Stimulated activated CD4-positive, alpha-beta T cell treated with anti-CD3 and anti-CD28 coated beads, Interleukin-4, amount 100 ng/mL, for 24 hours (primary cell): ENCODE measurements around the gene PIEZO2.

Experiments
- DNase-seq: peaks from one replicate; pipeline ENCODE4 v3.0.0-alpha.2; 2020

PIEZO2 gene

GRCh38 chr18:10838553-10838952, 310.8 kb downstream of the PIEZO2 start:
- no peak for DNase-seq

GRCh38 chr18:10834128-10834815, 315.1 kb downstream of the PIEZO2 start:
- DNase-seq, result no peak

GRCh38 chr18:10833656-10834055, 315.7 kb downstream of the PIEZO2 start:
- no peak for DNase-seq

- no peak for DNase-seq
These were observed 323.0 kb downstream of the PIEZO2 start for GRCh38 chr18:10826400-10826799.

DNA sequence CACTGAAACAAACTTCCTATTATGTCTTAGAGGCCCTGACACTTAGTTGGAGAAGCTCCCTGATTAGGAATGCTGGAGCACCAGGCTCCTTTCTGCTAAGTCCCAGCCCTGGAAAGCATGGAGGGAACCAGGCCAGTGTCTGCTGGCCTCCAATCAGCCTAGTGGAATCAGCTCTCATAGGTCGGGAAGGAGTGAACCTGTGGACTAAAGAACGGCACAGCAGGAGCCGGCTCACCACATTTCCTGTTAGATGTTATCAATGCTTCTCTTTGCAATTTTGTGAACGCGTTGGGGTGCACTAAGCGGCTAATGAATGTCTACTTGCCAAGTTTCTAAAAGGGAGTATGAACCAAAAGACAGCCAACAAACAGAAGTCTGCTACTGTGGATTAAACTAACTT, 326.9 kb downstream of the PIEZO2 start:
- no peak for DNase-seq

GRCh38 chr18:10820681-10821080, 328.7 kb downstream of the PIEZO2 start:
- DNase-seq, result no peak

DNA sequence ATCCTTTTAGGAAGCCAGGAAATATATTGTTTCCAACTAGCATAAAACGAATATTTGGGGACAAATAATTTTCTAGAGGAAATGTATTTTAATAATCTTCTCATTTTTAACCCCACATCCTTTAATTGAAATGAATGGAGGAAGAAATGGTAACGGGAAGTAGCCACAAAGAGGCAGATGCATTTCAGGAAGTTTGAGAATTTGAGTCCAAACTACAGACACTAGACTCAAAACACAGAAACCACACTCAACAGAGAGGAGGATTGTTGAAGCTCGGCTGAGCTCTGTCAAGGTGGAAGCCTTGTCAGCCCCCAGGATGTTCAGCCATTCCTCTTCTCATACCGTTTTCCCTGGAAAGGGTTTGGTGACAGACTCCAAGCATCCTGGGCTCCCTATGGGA, 335.0 kb downstream of the PIEZO2 start:
- no peak for DNase-seq

DNA sequence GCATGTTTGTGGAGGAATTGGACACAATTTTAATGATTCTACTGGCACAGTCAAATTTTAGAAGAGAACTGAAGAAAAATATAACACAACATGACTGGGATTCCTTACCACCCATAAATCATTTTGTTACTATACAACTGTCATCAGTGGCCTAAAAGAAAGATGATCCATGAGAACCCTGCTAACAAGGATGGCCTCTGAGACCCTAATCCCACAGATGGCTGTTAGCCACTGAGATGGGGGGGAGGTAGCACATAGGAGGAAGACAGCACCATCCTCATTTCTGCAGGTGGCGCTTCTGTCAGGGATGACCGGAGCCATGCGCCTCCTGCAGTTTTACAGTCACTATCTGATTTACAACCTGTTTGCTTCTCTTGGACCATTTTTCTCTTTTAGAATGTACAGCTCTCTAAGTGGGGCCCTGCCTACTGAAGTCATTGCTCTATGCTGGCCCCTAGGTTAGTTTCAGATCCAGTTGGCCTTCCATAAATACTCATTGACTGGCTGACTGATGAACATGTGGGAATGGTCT, 343.7 kb downstream of the PIEZO2 start:
- DNase-seq, result no peak

GRCh38 chr18:10804126-10804525, 345.2 kb downstream of the PIEZO2 start:
- no peak for DNase-seq

DNA sequence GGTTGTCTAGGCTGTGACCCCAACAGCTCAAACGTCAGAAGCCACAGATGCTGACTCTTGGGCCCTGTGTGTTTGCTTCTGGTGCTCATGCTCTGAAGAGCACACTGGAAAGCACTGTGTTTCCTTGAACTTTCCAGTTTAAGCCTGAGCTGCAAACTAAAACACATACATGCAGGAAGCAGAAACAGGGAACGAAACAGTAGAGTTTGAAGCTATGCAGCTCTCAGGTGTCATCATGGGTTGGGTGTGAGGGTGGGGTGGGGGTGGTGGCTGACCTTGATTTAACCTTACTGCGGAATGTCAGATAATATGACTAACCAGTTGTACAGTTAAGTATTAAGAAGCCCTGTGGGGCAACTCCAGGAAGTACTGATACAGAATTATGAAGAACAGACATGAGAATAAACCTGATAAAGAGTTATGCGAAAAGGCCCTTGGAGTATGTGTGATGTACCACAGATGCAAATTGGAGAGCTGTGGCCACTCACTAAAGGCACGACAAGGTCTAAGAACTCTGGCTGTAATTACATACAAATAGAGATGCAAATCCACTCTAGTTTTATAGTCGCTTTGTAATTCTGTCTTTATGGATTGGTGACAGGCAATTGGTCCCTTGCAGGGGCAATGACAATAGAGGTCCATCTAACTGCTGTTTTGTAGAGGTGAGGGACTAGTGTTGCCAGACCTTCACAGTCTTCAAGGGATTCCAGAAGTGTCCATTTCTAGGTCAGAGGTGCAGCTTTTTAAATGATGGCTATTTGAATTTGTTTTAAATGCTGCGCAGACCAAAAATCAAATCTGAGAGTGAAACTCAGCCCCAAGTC, 350.4 kb downstream of the PIEZO2 start:
- no peak for DNase-seq

DNA sequence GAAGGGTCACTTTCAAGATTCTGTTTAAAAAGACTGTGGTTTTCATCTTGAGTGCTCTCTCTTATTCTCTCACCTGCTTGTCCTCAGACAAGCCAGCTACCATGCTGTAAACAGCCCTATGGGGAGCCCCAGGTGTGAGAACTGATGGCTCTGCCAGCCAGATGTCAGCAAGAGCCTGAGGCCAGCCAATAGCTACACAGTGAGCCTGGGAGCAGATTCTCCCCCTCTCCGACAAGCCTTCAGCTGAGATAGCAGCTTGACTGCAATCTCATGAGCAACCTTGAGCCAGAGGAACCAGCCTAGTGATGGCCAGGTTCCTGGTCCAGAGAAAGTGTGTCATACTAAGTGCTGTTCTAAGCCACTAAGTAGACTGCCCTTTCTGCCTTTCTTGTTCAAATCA, 351.5 kb downstream of the PIEZO2 start:
- DNase-seq, result no peak

- no peak for DNase-seq
These were observed 354.6 kb downstream of the PIEZO2 start for GRCh38 chr18:10794771-10795170.

DNA sequence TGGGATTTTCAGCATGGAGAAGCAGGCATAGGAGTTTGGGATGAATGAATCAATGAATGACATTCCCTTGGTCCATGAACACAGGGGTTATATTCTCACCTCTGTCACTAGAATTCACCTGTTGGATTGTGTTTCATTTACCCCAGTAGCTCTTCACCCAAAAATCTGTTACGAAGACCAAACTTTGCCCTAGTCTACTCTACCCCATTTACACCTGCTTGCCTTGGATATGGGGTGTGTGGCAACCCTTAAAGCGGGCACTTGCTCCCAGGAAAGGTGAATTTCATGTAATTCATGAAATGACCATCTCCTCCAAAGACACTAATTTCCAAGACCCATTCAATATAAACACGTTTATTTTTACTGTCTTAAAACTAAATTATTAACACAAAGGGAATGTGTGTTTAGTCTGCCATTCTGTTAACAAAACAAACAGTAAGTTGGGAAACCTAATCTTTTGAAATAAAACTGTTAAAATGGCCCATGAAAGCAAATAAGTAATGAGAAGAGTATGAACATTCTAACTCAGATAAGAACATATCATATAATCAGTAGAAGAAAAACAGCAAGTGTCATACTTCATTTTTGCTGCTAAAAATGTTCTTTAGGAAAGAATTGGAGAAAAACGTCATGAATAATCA, 355.5 kb downstream of the PIEZO2 start:
- DNase-seq, result no peak

- DNase-seq, result no peak
These were observed 357.2 kb downstream of the PIEZO2 start for GRCh38 chr18:10792181-10792580.

DNA sequence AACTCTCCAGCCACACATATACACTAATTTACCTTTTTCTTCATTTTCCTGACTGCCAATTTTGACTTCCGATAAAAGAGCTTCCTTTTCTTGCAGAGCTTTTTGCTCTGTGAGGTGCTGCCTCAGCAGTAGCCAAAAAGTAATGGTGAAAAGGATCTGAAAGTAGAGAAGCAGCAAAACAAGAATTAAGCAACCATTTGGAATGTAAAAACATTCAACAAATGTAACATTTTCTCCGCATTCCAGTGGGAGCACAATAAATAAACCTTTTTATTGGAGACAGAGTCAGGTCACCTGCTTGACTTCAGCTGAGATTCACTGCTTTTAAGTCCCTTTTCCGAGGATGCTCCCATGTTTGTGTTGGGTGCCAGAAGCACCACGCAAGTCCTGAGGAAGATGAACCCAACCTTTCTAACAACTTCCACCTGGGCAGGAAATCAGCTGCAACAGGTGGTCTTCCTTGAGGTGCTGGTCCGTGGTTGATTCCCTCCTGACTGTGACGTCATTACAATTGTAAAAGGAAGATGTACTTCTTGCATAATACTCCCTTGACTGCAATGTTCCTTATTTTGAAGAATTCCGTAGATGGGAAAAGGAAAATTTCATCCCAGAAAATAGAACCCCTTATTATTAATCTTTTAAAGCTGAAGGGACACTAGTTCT, 358.1 kb downstream of the PIEZO2 start:
- DNase-seq, result no peak

GRCh38 chr18:10789180-10789579, 360.2 kb downstream of the PIEZO2 start:
- no peak for DNase-seq

- DNase-seq, result peak; percentile 88
These were observed 362.0 kb downstream of the PIEZO2 start for GRCh38 chr18:10787293-10787901.

DNA sequence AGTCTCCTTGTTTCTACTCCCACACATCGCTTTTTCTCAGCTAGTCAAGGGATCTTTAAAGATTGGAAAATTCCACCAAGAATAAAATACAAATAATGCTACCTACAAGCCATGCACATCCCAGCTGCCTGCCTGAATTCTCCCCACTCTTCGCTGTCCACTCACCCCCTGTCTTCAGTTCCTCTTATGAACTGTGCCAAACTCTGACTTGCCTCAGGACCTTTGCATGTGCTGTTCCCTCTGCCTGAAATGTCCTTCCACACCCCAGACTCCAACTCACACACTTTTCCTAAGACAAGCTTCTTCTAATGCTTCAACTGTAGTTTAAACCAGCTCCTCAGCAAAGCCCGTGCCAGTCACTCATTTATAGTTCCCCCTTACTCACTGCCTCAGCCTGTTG, 363.6 kb downstream of the PIEZO2 start:
- no peak for DNase-seq

DNA sequence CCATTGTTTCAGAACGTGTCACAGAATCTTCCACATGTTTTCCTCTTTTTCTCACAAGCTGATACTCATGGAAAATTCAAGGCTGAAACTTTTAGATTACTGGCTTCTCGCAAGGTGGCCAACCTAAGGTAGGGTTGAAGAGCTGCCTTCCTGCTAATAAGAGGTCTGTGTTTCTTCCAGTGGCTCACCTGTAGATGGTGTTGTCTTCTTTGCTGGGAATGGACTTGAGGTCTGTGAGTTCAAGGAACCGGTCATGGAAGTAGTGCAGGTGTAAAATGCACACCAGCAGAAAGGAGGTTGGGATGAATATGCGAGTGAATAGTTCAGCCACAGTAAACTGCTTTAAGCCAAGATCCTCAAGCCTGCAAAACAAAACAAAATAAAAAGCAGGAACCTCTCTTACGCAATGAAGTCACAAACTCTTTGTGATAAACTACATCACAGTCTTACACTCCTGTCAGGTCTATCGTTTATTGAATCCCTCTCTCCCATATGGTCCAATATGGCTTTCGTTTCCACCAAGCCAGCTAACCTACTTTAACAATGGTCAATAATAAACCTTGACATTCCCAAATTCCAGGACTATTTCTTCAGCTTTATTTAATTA, 364.7 kb downstream of the PIEZO2 start:
- DNase-seq, result no peak

GRCh38 chr18:10783941-10784340, 365.4 kb downstream of the PIEZO2 start:
- DNase-seq, result no peak

DNA sequence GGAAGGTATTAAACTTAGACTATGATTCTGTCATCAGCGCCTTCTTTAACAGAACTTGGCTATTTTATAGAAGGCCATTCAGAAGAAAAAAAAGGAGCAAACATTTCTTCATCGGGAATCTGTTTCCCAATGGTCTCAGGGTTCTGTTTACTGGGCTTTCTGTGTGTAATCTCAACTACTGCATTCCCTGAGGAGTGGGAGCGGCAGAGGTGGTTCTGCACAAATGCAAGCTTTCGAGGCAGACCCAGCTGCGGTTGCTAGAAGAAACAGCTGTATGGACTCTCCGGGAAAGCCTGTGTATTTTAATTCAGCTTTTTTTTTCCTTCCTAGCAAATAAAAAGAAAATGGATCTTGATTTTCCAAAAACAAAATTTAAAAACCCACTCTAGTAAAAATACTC, 372.9 kb downstream of the PIEZO2 start:
- DNase-seq, result no peak

- DNase-seq, result no peak
These were observed 374.3 kb downstream of the PIEZO2 start for GRCh38 chr18:10775026-10775425.
